Ovary (tissue), 3 donors: Measurements from ENCODE around the gene MYO1A.

Experiments
- POLR2A ChIP-seq: fragments of 450-650 bp; IDR thresholded peaks from one replicate; pipeline ENCODE4 v1.6.1; 2017; ENCODE audit warnings: antibody characterized with exemption, mild to moderate bottlenecking, moderate library complexity
- TF ChIP-seq, protein P1 (sequence below), 3 donors: fragments of 450-650 bp in 2 of 3; fragments of 200-600 bp in 1 of 3; IDR thresholded peaks; one replicate each; pipeline versions ENCODE4 v1.5.1 to v1.8.0; 2016 to 2022; ENCODE audit warnings: antibody characterized with exemption in 3 of 3, mild to moderate bottlenecking in 1 of 3
- donor health status: DM: no; HTN: no; CAD: no.

DNA sequence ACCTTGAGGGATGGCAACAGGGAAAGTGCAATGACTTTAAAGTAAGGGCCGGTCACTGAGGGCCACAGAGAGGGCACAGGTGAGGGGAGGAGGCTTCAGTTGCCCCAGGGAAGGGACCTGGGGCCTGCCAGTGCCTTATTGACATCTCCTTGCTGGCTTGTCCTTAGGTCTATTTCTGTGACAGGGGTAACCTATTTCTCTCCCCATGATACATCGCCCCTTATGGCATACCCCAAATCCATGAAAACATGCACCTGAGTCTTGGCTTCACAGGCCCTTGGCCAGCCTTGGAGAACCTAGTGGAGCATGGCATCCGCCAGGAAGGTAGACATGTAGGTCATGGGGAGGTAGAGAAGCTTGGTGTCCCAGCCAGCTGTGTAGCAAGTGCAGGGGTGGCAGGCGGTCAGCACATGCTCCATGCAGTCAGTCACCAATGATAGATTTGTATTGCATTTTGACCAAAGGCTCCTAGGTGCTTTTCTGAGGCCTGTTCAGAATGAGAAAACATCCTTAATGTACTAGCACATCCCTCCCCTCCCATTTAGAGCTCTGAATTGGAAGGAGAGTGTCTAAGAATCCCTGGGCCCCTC is 68.9 kb downstream of the MYO1A start:
- TF ChIP-seq, protein P1, sequence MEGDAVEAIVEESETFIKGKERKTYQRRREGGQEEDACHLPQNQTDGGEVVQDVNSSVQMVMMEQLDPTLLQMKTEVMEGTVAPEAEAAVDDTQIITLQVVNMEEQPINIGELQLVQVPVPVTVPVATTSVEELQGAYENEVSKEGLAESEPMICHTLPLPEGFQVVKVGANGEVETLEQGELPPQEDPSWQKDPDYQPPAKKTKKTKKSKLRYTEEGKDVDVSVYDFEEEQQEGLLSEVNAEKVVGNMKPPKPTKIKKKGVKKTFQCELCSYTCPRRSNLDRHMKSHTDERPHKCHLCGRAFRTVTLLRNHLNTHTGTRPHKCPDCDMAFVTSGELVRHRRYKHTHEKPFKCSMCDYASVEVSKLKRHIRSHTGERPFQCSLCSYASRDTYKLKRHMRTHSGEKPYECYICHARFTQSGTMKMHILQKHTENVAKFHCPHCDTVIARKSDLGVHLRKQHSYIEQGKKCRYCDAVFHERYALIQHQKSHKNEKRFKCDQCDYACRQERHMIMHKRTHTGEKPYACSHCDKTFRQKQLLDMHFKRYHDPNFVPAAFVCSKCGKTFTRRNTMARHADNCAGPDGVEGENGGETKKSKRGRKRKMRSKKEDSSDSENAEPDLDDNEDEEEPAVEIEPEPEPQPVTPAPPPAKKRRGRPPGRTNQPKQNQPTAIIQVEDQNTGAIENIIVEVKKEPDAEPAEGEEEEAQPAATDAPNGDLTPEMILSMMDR (IDR thresholded peaks at IDR 0.05): no peak
- TF ChIP-seq POLR2A: no peak
